Measurements from ENCODE around the gene JAK1.

DNA sequence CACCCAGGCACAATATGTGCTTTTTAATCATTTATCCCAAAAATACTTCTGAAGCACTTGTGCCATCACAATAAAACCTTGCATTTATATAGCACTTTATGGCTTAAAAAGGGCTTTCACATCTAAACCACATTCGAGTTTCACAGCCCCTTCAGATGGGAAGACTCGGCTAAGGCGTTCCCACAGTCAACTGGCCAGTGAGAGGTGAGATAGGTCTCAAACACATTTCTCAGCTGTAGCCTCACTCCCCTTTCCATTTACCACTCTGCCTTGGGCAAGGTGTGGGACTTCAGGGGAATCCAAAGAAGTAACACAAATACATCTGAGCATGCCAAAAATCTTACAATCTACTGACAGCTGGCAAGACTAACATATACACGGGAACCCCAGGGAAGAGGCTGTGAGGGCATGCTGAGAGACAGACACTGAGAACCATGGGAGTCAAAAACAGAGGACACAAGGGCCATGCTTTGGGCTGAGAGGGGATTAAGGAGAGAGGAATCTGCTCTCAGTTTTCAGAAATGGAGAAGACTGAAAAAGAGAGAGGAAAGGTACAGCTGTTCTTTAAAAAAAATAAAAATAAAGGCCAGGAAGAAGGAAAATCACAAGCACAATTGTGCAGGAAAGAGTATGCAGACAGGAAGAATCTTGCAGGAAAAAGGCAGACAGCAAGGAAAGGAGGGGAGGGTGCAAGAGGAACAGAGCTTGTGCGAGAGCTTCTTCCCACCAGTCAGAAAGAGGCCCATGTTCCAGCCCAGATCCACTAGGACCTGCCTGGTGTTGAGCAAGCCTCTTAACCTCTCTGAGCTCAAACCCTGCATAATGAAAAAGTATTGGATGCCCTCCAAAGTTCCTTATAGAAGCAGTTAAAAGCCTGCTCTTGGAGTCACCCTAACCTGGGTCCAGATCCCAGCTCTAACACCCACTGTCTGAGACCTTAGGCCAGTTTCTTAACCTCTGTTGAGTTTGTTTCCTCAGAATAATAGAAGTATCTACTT lies 73.5 kb downstream of the JAK1 start:
- TF ChIP-seq CTCF (IDR thresholded peaks at IDR 0.05) (no peak), POLR2A (IDR thresholded peaks at IDR 0.05) (no peak)
